Middle frontal gyrus (tissue), 1 donor: ENCODE data around the gene DNAH11.
A peak's percentile ranks its signal among the peaks of the same experiment; 100 is the strongest.
"Not testable (repeated sequence)": the region's sequence is repeated elsewhere in the genome, so short reads cannot be mapped to it uniquely, and the experiment has no call there.

Experiments used
- DNase-seq: peaks from one replicate; pipeline ENCODE4 v3.0.0-alpha.2; 2015; ENCODE audit warnings: low spot score; ENCODE audit errors: extremely low spot score

The DNAH11 gene

GRCh38 chr7:21717323-21717722 is 174.5 kb downstream of the DNAH11 start:
- DNase-seq = no peak

- DNase-seq = no peak
These were observed 175.6 kb downstream of the DNAH11 start for GRCh38 chr7:21718391-21718790.

GRCh38 chr7:21719846-21720245 is 177.0 kb downstream of the DNAH11 start:
- DNase-seq = no peak

- no peak for DNase-seq
These were observed 179.5 kb downstream of the DNAH11 start for GRCh38 chr7:21722371-21722770.

GRCh38 chr7:21724562-21724961 is 181.7 kb downstream of the DNAH11 start:
- no peak for DNase-seq

GRCh38 chr7:21730399-21730798 is 187.6 kb downstream of the DNAH11 start:
- no peak for DNase-seq

GRCh38 chr7:21731977-21732376 is 189.1 kb downstream of the DNAH11 start:
- DNase-seq = no peak

GRCh38 chr7:21732956-21733355 is 190.1 kb downstream of the DNAH11 start:
- not testable (repeated sequence) for DNase-seq

- no peak for DNase-seq
These were observed 191.0 kb downstream of the DNAH11 start for GRCh38 chr7:21733837-21734236.

- no peak for DNase-seq
These were observed 200.7 kb downstream of the DNAH11 start for GRCh38 chr7:21743493-21743892.

- DNase-seq = no peak
These were observed 204.1 kb downstream of the DNAH11 start for GRCh38 chr7:21746949-21747348.

GRCh38 chr7:21747806-21748205 is 205.0 kb downstream of the DNAH11 start:
- no peak for DNase-seq

- no peak for DNase-seq
These were observed 206.5 kb downstream of the DNAH11 start for GRCh38 chr7:21749378-21749777.

GRCh38 chr7:21753071-21753470 is 210.2 kb downstream of the DNAH11 start:
- no peak for DNase-seq

GRCh38 chr7:21754963-21755362 is 212.1 kb downstream of the DNAH11 start:
- DNase-seq = no peak

GRCh38 chr7:21757537-21758282 is 214.9 kb downstream of the DNAH11 start:
- DNase-seq = no peak

GRCh38 chr7:21758286-21758685 is 215.4 kb downstream of the DNAH11 start:
- no peak for DNase-seq

- no peak for DNase-seq
These were observed 219.6 kb downstream of the DNAH11 start for GRCh38 chr7:21762469-21762868.

GRCh38 chr7:21763818-21764217 is 221.0 kb downstream of the DNAH11 start:
- DNase-seq = no peak

- DNase-seq = no peak
These were observed 223.4 kb downstream of the DNAH11 start for GRCh38 chr7:21766218-21766617.

- DNase-seq = peak; percentile 17
These were observed 224.6 kb downstream of the DNAH11 start for GRCh38 chr7:21767300-21767900.

- DNase-seq = no peak
These were observed 225.4 kb downstream of the DNAH11 start for GRCh38 chr7:21768279-21768678.

GRCh38 chr7:21771266-21771665 is 228.4 kb downstream of the DNAH11 start:
- no peak for DNase-seq
